CD8-positive, alpha-beta memory T cell (primary cell): ENCODE results near the gene LAD1. TPM values are rescaled to one million over a fixed set of nuclear protein-coding genes. Genes with fewer than 3 reads are reported as not detected.

Source experiments
- CTCF ChIA-PET: fragments of 350-600 bp; sonication (Branson Sonifier 250); formaldehyde crosslinking; loops from one replicate; lab custom pipeline; 2021; ENCODE audit warnings: antibody characterized with exemption; lab: Charles Lee
- POLR2A ChIA-PET: fragments of 350-600 bp; sonication (Branson Sonifier 250); formaldehyde crosslinking; loops from one replicate; lab custom pipeline; 2021; ENCODE audit warnings: antibody characterized with exemption; lab: Charles Lee
- DNase-seq, 5 donors: peaks; one replicate each; pipeline versions ENCODE4 v3.0.0 to v3.0.0-alpha.2; 2020 to 2022; ENCODE audit warnings: mixed read lengths in 1 of 5
- H3K27ac ChIP-seq: one replicate; pipeline ENCODE4 v1.7.0; 2013; ENCODE audit warnings: low read depth, mild to moderate bottlenecking, low read length, moderate library complexity
- H3K27me3 ChIP-seq: 2 replicates; pipeline ENCODE4 v1.7.0; 2013; ENCODE audit warnings: low read length, mild to moderate bottlenecking; ENCODE audit not compliant: insufficient read depth, poor library complexity, severe bottlenecking
- H3K36me3 ChIP-seq: 2 replicates; pipeline ENCODE4 v1.7.0; 2013; ENCODE audit warnings: mild to moderate bottlenecking, low read length, moderate library complexity; ENCODE audit not compliant: insufficient read depth
- H3K4me1 ChIP-seq: 2 replicates; pipeline ENCODE4 v1.7.0; 2013; ENCODE audit warnings: mild to moderate bottlenecking, low read length, moderate library complexity; ENCODE audit not compliant: insufficient read depth
- H3K4me3 ChIP-seq: 2 replicates; pipeline ENCODE4 v1.7.0; 2013; ENCODE audit warnings: mild to moderate bottlenecking, low read length
- H3K9me3 ChIP-seq: 2 replicates; pipeline ENCODE4 v1.7.0; 2013; ENCODE audit warnings: mild to moderate bottlenecking, low read length
- H3K27ac Mint-ChIP-seq, 8 donors: one replicate each; pipeline ENCODE4 v1.8.0; 2020 to 2021; ENCODE audit warnings: mixed read lengths in 8 of 8, mild to moderate bottlenecking in 6 of 8, inconsistent platforms in 3 of 8, moderate library complexity in 3 of 8
- H3K27me3 Mint-ChIP-seq, 2 donors: one replicate each; pipeline ENCODE4 v1.8.0; 2020 to 2021; ENCODE audit warnings: mixed read lengths in 2 of 2, mild to moderate bottlenecking in 1 of 2, moderate library complexity in 1 of 2
- H3K36me3 Mint-ChIP-seq, 3 donors: one replicate each; pipeline ENCODE4 v1.8.0; 2020 to 2021; ENCODE audit warnings: mixed read lengths in 3 of 3, inconsistent platforms in 1 of 3, mild to moderate bottlenecking in 1 of 3
- H3K4me1 Mint-ChIP-seq, 3 donors: one replicate each; pipeline ENCODE4 v1.8.0; 2020 to 2021; ENCODE audit warnings: mixed read lengths in 3 of 3, inconsistent platforms in 1 of 3, mild to moderate bottlenecking in 1 of 3
- H3K4me3 Mint-ChIP-seq, 7 donors: one replicate each; pipeline ENCODE4 v1.8.0; 2020 to 2021; ENCODE audit warnings: mixed read lengths in 7 of 7, mild to moderate bottlenecking in 6 of 7, moderate library complexity in 4 of 7, inconsistent platforms in 2 of 7
- H3K9me3 Mint-ChIP-seq, 5 donors: one replicate each; pipeline ENCODE4 v1.8.0; 2020 to 2022; ENCODE audit warnings: mixed read lengths in 5 of 5, mild to moderate bottlenecking in 3 of 5, moderate library complexity in 2 of 5, inconsistent platforms in 1 of 5
- polyA plus RNA-seq: library from polyadenylated mRNA; unstranded; fragments of 300-500 nt; fragmentation: Illumina TruSeq; gene quantifications from one replicate; pipeline ENCODE4 v1.2.3, GENCODE V29; 2021
- total RNA-seq, 2 experiments: library from RNA; stranded (reverse); gene quantifications; one replicate each; pipeline ENCODE4 v1.2.3, GENCODE V29; 2021

Gene LAD1
- total and polyA plus RNA-seq, 3 experiments from 2014 or later = not detected

- Histone ChIP-seq H3K27me3 (no peaks in the 10 kb centered on the region), H3K36me3 (no peaks in the 10 kb centered on the region), H3K9me3 (no peaks in the 10 kb centered on the region), H3K4me3 (no peak overlapping the region), H3K4me1 (no peaks in the 10 kb centered on the region), H3K27ac (no peak overlapping the region)
- Mint-ChIP-seq H3K27ac (no peak overlapping the region), H3K27me3 (peaks cover 2 to 10% of the 10 kb centered on the region in 2 donors), H3K4me3 (no peak overlapping the region), H3K36me3 (no peaks in the 10 kb centered on the region), H3K4me1 (peaks cover 0 to 11% (median 0%) of the 10 kb centered on the region in 3 donors), H3K9me3 (peaks cover 0 to 2% (median 0%) of the 10 kb centered on the region in 5 donors)
- ChIA-PET CTCF (no interaction called here), POLR2A (no interaction called here)
- DNase-seq = no peak
Measured at GRCh38 chr1:201422436-201423030, 23.4 kb upstream of the LAD1 start.

- Histone ChIP-seq H3K27ac (no peak overlapping the region), H3K9me3 (no peaks in the 10 kb centered on the region), H3K36me3 (no peaks in the 10 kb centered on the region), H3K4me3 (no peak overlapping the region), H3K27me3 (no peaks in the 10 kb centered on the region), H3K4me1 (no peaks in the 10 kb centered on the region)
- no peak for DNase-seq
- peaks cover 0 to 8% (median 0%) of the 10 kb centered on the region in 3 donors for H3K4me1 Mint-ChIP-seq
- ChIA-PET POLR2A (no interaction called here), CTCF (no interaction called here)
- H3K9me3 Mint-ChIP-seq = peaks cover 0 to 2% (median 0%) of the 10 kb centered on the region in 5 donors
- H3K27ac Mint-ChIP-seq = no peak overlapping the region
- no peak overlapping the region for H3K4me3 Mint-ChIP-seq
- no peaks in the 10 kb centered on the region for H3K36me3 Mint-ChIP-seq
- H3K27me3 Mint-ChIP-seq = peaks cover 5 to 10% of the 10 kb centered on the region in 2 donors
Measured at GRCh38 chr1:201422026-201422425, 22.9 kb upstream of the LAD1 start.

GRCh38 chr1:201421041-201421440 is 21.9 kb upstream of the LAD1 start:
- no peak overlapping the region for H3K4me3 Mint-ChIP-seq
- H3K4me1 Mint-ChIP-seq = no peaks in the 10 kb centered on the region
- H3K9me3 Mint-ChIP-seq = peaks cover 0 to 2% (median 0%) of the 10 kb centered on the region in 5 donors
- H3K36me3 ChIP-seq = no peaks in the 10 kb centered on the region
- no peak for DNase-seq
- H3K27me3 ChIP-seq = no peaks in the 10 kb centered on the region
- peaks cover 8 to 13% of the 10 kb centered on the region in 2 donors for H3K27me3 Mint-ChIP-seq
- POLR2A ChIA-PET = no interaction called here
- CTCF ChIA-PET = no interaction called here
- H3K4me1 ChIP-seq = no peaks in the 10 kb centered on the region
- H3K36me3 Mint-ChIP-seq = no peaks in the 10 kb centered on the region
- no peak overlapping the region for H3K27ac ChIP-seq
- H3K9me3 ChIP-seq = no peaks in the 10 kb centered on the region
- no peak overlapping the region for H3K4me3 ChIP-seq
- no peak overlapping the region for H3K27ac Mint-ChIP-seq

GRCh38 chr1:201420608-201421002 is 21.5 kb upstream of the LAD1 start:
- Mint-ChIP-seq H3K27ac (no peak overlapping the region), H3K9me3 (peaks cover 0 to 2% (median 0%) of the 10 kb centered on the region in 5 donors), H3K36me3 (no peaks in the 10 kb centered on the region), H3K4me1 (no peaks in the 10 kb centered on the region), H3K27me3 (peaks cover 8 to 13% of the 10 kb centered on the region in 2 donors), H3K4me3 (no peak overlapping the region)
- no peaks in the 10 kb centered on the region for H3K36me3 ChIP-seq
- POLR2A ChIA-PET = no interaction called here
- H3K27ac ChIP-seq = no peak overlapping the region
- no peak overlapping the region for H3K4me3 ChIP-seq
- DNase-seq = no peak
- H3K4me1 ChIP-seq = no peaks in the 10 kb centered on the region
- CTCF ChIA-PET = no interaction called here
- no peaks in the 10 kb centered on the region for H3K9me3 ChIP-seq
- no peaks in the 10 kb centered on the region for H3K27me3 ChIP-seq

GRCh38 chr1:201419746-201420607 is 20.9 kb upstream of the LAD1 start:
- DNase-seq = no peak
- H3K36me3 ChIP-seq = no peaks in the 10 kb centered on the region
- no peaks in the 10 kb centered on the region for H3K27me3 ChIP-seq
- H3K4me1 ChIP-seq = no peaks in the 10 kb centered on the region
- H3K27ac ChIP-seq = no peak overlapping the region
- ChIA-PET CTCF (interaction anchor here (1.6 to 1.9 kb wide), 2 partner anchors 14 to 15 kb away, joined by 5 read pairs; no protein-coding TSS in a partner anchor), POLR2A (no interaction called here)
- Mint-ChIP-seq H3K9me3 (peaks cover 0 to 2% (median 0%) of the 10 kb centered on the region in 5 donors), H3K36me3 (no peaks in the 10 kb centered on the region), H3K4me1 (no peaks in the 10 kb centered on the region), H3K27ac (no peak overlapping the region), H3K27me3 (peaks cover 14 to 16% of the 10 kb centered on the region in 2 donors), H3K4me3 (no peak overlapping the region)
- no peaks in the 10 kb centered on the region for H3K9me3 ChIP-seq
- no peak overlapping the region for H3K4me3 ChIP-seq

- H3K4me1 ChIP-seq = no peaks in the 10 kb centered on the region
- no peak overlapping the region for H3K4me3 Mint-ChIP-seq
- H3K36me3 Mint-ChIP-seq = no peaks in the 10 kb centered on the region
- H3K9me3 ChIP-seq = no peaks in the 10 kb centered on the region
- no peak overlapping the region for H3K27ac Mint-ChIP-seq
- peaks cover 14 to 17% of the 10 kb centered on the region in 2 donors for H3K27me3 Mint-ChIP-seq
- POLR2A ChIA-PET = no interaction called here
- H3K4me3 ChIP-seq = no peak overlapping the region
- H3K36me3 ChIP-seq = no peaks in the 10 kb centered on the region
- no peaks in the 10 kb centered on the region for H3K27me3 ChIP-seq
- H3K27ac ChIP-seq = no peak overlapping the region
- H3K4me1 Mint-ChIP-seq = no peaks in the 10 kb centered on the region
- no peak for DNase-seq
- peaks cover 0 to 2% (median 0%) of the 10 kb centered on the region in 5 donors for H3K9me3 Mint-ChIP-seq
- CTCF ChIA-PET = interaction anchor here (1.6 to 1.9 kb wide), 2 partner anchors 13 to 16 kb away, joined by 5 read pairs; no protein-coding TSS in a partner anchor
Measured at GRCh38 chr1:201419256-201419655, 20.1 kb upstream of the LAD1 start.

GRCh38 chr1:201418461-201418860 is 19.3 kb upstream of the LAD1 start:
- no peaks in the 10 kb centered on the region for H3K4me1 Mint-ChIP-seq
- no peaks in the 10 kb centered on the region for H3K4me1 ChIP-seq
- H3K27ac ChIP-seq = no peak overlapping the region
- H3K27me3 Mint-ChIP-seq = peaks cover 14 to 16% of the 10 kb centered on the region in 2 donors
- POLR2A ChIA-PET = no interaction called here
- H3K27me3 ChIP-seq = no peaks in the 10 kb centered on the region
- H3K36me3 ChIP-seq = no peaks in the 10 kb centered on the region
- CTCF ChIA-PET = interaction anchor here (1.9 kb wide), 1 partner anchor 17 kb away, joined by 5 read pairs; no protein-coding TSS in a partner anchor
- H3K9me3 Mint-ChIP-seq = peaks cover 0 to 2% (median 0%) of the 10 kb centered on the region in 5 donors
- H3K27ac Mint-ChIP-seq = no peak overlapping the region
- DNase-seq = no peak
- no peak overlapping the region for H3K4me3 Mint-ChIP-seq
- H3K36me3 Mint-ChIP-seq = no peaks in the 10 kb centered on the region
- H3K4me3 ChIP-seq = no peak overlapping the region
- H3K9me3 ChIP-seq = no peaks in the 10 kb centered on the region
